GM12875 (cell line): ENCODE measurements around the gene EXD3.
"Not testable (repeated sequence)": the region's sequence is repeated elsewhere in the genome, so short reads cannot be mapped to it uniquely, and the experiment has no call there.

Experiments
- H3K4me3 ChIP-seq: one replicate; pipeline ENCODE4 v1.5.1; 2011; ENCODE audit warnings: low read depth, low read length, control low read depth
- CTCF ChIP-seq: IDR thresholded peaks from 2 replicates; pipeline ENCODE4 v1.5.1; 2011; ENCODE audit warnings: low read depth, mild to moderate bottlenecking, control low read depth, inconsistent platforms, low read length, moderate library complexity, borderline replicate concordance; ENCODE audit not compliant: insufficient read depth

EXD3 gene

GRCh38 chr9:137379761-137380161 is 43.2 kb downstream of the EXD3 start:
- TF ChIP-seq CTCF, result no peak
- no peak overlapping the region for H3K4me3 ChIP-seq

- not testable (repeated sequence) for H3K4me3 ChIP-seq
Observed at GRCh38 chr9:137378688-137379410, 44.1 kb downstream of the EXD3 start.

- TF ChIP-seq CTCF, result no peak
- no peak overlapping the region for H3K4me3 ChIP-seq
Observed at GRCh38 chr9:137376386-137376785, 46.6 kb downstream of the EXD3 start.

GRCh38 chr9:137375321-137376058 is 47.5 kb downstream of the EXD3 start:
- TF ChIP-seq CTCF, result no peak

GRCh38 chr9:137374131-137374845 is 48.7 kb downstream of the EXD3 start:
- no peak for TF ChIP-seq CTCF
- H3K4me3 ChIP-seq, result no peak overlapping the region

More at GRCh38 chr9:137375321-137376058, 47.5 kb downstream of the EXD3 start:
- H3K4me3 ChIP-seq, result no peak overlapping the region

- TF ChIP-seq CTCF, result no peak
- H3K4me3 ChIP-seq, result no peak overlapping the region
Observed at GRCh38 chr9:137373611-137373980, 49.4 kb downstream of the EXD3 start.

GRCh38 chr9:137372693-137373610 is 50.0 kb downstream of the EXD3 start:
- TF ChIP-seq CTCF, result no peak
- no peak overlapping the region for H3K4me3 ChIP-seq
